OCI-LY1 (cell line): ENCODE results near the gene BMP5.

Experiments used
- CTCF ChIP-seq: fragments of 200-600 bp; sonication (generic), shearing (Covaris generic); IDR thresholded peaks from 2 replicates; pipeline ENCODE4 v1.5.1; 2017; ENCODE audit warnings: mild to moderate bottlenecking, antibody characterized with exemption, low read length, moderate library complexity, mixed read lengths
- EZH2 ChIP-seq: fragments of 200-600 bp; sonication (generic), shearing (Covaris generic); IDR thresholded peaks from 2 replicates; pipeline ENCODE4 v1.8.0; 2017; ENCODE audit warnings: borderline replicate concordance, mixed run types, mild to moderate bottlenecking, antibody characterized with exemption, low read length, moderate library complexity, mixed read lengths

- no peak for TF ChIP-seq CTCF
- no peak for TF ChIP-seq EZH2
Measured at GRCh38 chr6:55919716-55920308, 44.4 kb upstream of the BMP5 start.
